Duodenal mucosa (tissue), 2 donors: ENCODE results near the gene FGFRL1.
"Not testable (repeated sequence)": the region's sequence is repeated elsewhere in the genome, so short reads cannot be mapped to it uniquely, and the experiment has no call there.

Experiments used
- H3K27ac ChIP-seq: one replicate; pipeline ENCODE4 v1.7.0; 2013; ENCODE audit warnings: low read depth, low read length
- H3K27me3 ChIP-seq, 2 donors: one replicate each; pipeline ENCODE4 v1.7.0; 2013; ENCODE audit warnings: low read length in 2 of 2, control low read depth in 1 of 2; ENCODE audit not compliant: insufficient read depth in 2 of 2, control insufficient read depth in 1 of 2
- H3K36me3 ChIP-seq, 2 donors: one replicate each; pipeline ENCODE4 v1.7.0; 2013; ENCODE audit warnings: low read length in 2 of 2, control low read depth in 1 of 2; ENCODE audit not compliant: insufficient read depth in 2 of 2, control insufficient read depth in 1 of 2
- H3K4me1 ChIP-seq, 2 donors: one replicate each; pipeline ENCODE4 v1.7.0; 2013; ENCODE audit warnings: low read length in 2 of 2, control low read depth in 1 of 2; ENCODE audit not compliant: insufficient read depth in 2 of 2, control insufficient read depth in 1 of 2
- H3K4me3 ChIP-seq, 2 donors: one replicate each; pipeline ENCODE4 v1.7.0; 2013; ENCODE audit warnings: low read length in 2 of 2, low read depth in 1 of 2
- H3K9ac ChIP-seq, 2 donors: one replicate each; pipeline ENCODE4 v1.7.0; 2013; ENCODE audit warnings: low read length in 2 of 2, low read depth in 1 of 2
- H3K9me3 ChIP-seq, 2 donors: one replicate each; pipeline ENCODE4 v1.7.0; 2013; ENCODE audit warnings: low read length in 2 of 2, control low read depth in 1 of 2; ENCODE audit not compliant: control insufficient read depth in 1 of 2

The FGFRL1 gene

DNA sequence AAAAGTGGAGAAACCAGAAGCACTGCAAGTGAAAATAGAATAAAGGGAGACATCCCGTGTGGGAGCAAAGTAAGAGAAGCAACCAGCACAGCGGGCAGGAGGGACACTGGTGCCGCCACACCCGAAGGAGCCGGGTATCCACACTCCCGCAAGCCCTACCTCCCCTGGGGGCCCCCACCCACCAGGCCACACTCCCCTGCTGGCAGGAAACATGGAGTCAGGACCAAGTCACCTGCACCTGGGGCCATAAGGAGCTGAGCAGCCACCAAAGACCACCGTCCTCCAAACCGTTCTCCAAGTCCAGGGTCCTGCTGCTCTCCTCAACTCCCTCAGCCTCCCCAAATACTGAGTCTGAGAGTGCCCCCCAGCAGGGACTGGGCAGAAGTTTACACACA, 30.5 kb downstream of the FGFRL1 start:
- H3K27me3 ChIP-seq = peaks cover 30 to 32% of the 10 kb centered on the region in 2 donors
- no peaks in the 10 kb centered on the region for H3K9me3 ChIP-seq
- peaks cover 8 to 17% of the 10 kb centered on the region in 2 donors for H3K4me1 ChIP-seq
- no peaks in the 10 kb centered on the region for H3K36me3 ChIP-seq
- no peak overlapping the region for H3K9ac ChIP-seq
- no peak overlapping the region for H3K27ac ChIP-seq
- H3K4me3 ChIP-seq = no peak overlapping the region

DNA sequence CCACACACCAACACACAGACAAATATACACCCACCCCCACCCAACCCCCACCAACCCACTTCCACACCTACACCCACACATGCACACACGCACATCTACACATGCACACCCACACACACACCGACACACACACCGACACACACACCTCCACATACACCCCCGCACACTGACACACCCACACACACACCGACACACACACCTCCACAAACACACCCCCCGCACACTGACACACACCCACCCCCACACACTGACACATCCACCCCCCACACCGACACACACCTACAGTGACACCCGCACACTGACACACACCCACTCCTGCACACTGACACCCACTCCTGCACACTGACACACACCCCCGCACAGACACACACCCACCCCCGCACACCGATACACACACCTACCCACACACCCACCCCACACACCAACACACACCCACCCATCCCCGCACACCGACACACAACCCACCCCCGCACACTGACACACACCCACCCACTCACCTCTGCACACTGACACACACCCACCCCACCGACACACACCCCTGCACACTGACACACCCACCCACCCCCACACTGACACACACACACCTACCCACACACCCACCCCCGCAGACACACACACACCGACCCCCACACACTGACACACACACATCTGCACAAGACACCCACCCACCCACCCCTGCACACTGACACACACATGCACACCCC, 31.1 kb downstream of the FGFRL1 start:
- H3K9me3 ChIP-seq = no peaks in the 10 kb centered on the region
- H3K27ac ChIP-seq = no peak overlapping the region
- H3K9ac ChIP-seq = no peak overlapping the region
- no peaks in the 10 kb centered on the region for H3K36me3 ChIP-seq
- H3K27me3 ChIP-seq = peaks cover 30 to 32% of the 10 kb centered on the region in 2 donors
- no peak overlapping the region for H3K4me3 ChIP-seq
- H3K4me1 ChIP-seq = peaks cover 13 to 23% of the 10 kb centered on the region in 2 donors

DNA sequence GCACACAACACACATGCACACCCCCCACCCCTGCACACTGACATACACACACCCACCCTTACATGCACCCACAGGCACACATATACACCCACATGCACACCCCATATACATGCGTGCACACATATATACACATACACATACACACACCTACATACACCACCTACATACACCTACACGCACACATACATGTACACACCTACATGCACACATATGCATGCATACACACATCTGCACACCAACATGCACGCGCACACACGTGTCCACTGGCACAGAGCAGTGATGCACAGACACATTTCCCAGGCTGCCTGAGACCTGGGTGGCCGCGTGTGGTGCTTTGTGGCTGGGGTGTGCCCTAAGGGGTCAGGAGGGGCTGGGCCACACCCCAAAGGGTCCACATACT, 31.7 kb downstream of the FGFRL1 start:
- Histone ChIP-seq H3K36me3 (no peaks in the 10 kb centered on the region), H3K9me3 (no peaks in the 10 kb centered on the region), H3K27ac (no peak overlapping the region), H3K4me3 (no peak overlapping the region), H3K27me3 (peaks cover 30 to 33% of the 10 kb centered on the region in 2 donors), H3K4me1 (peaks cover 14 to 27% of the 10 kb centered on the region in 2 donors), H3K9ac (no peak overlapping the region)

DNA sequence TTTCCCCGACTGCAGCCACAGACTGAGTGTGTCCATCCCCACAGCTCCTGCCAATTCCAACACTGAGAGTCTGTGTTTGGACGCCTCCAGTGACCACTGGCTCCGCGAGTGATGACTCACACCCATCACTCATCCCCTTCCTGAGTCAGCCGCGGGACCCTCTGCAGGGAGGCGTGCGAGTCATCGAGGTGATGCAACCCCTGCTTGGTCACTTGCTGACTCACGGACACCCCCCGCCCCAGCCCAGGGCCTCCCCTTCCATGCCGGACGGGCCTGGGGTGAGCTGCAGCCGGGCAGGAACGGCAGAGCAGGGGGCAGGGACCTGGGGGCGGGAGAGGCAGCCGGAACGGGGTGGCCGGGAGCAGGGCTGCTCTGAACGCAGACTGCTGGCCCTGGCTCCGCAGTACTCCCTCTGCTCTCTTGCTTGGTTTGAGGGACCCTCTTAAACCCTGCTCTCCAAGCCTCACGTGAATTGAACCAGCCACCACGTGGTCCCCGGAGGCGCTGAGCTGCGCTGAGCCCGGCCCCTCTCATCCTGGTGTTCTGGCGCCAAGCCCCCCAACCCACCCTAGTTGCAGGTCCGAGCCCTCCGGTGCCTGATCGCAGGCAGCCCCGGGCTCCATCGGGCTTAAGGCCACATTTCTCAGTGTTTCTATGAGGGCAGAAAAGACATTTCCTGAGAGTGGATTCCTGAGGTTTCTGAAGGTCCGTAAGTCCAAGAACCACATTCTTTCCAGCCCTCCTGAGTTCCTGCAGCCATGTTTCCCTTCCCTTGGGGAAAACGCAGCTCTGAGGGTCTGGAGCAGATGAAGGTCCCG, 32.4 kb downstream of the FGFRL1 start:
- Histone ChIP-seq H3K36me3 (no peaks in the 10 kb centered on the region), H3K9ac (no peak overlapping the region), H3K4me3 (no peak overlapping the region), H3K27me3 (peaks cover 30 to 37% of the 10 kb centered on the region in 2 donors), H3K27ac (no peak overlapping the region), H3K4me1 (peaks cover 14 to 27% of the 10 kb centered on the region in 2 donors), H3K9me3 (no peaks in the 10 kb centered on the region)

DNA sequence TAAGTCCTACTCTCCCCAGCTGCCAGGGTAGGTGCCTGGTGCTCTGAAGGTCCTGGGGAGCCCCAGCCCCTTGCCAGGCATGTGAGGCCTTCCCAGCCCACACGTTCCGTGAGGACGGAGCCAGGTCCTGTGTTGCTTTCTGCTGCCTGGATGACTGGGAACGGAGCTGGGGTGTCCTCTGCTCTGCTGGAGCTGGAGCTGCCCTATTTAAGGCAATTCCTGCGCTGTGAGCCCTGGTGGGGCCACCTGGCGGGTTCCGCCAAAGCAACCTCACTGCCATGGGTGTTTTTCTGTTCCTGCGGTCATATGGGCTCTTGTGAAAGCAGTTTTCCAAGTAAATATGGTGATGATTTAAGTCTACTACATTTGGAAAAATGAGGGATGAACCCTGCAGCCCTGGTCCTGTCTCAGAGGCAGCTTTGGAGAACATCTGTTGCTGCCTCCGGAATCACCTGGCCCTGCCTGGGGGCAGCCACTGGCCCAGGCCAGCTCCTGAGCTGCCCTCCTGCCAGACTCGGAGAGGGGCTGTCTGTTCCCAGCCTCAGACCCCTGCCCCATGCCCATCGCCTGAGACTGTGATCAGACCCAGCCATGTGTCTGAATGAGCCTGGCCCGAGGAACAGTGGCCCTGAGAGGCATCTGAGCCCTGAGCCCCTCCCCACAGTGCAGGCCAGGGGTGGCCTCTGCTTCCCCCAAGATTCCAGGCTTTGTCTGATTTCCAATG, 33.2 kb downstream of the FGFRL1 start:
- H3K27me3 ChIP-seq = peaks cover 30 to 43% of the 10 kb centered on the region in 2 donors
- no peak overlapping the region for H3K27ac ChIP-seq
- no peaks in the 10 kb centered on the region for H3K36me3 ChIP-seq
- no peak overlapping the region for H3K4me3 ChIP-seq
- no peak overlapping the region for H3K9ac ChIP-seq
- no peaks in the 10 kb centered on the region for H3K9me3 ChIP-seq
- H3K4me1 ChIP-seq = peaks cover 14 to 27% of the 10 kb centered on the region in 2 donors

DNA sequence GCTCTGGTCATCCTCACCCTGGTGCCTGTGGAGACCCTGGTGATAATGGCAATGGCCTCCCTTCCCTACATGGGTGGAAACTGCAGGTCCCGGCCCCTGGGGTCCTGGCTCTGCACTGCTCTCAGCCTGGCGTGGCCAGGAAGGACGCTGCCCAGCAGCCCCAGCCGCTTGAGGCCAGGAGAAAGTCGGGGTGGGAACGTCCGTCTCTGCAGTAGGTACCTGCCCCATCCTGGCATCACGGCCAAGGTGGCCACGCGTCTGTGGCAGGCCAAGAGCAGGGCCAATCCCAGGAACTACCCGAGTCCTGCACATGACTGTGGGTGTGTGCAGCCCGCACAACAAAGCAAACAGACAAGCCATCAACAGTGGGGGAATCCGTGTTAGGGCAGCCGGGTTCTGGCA, 33.8 kb downstream of the FGFRL1 start:
- Histone ChIP-seq H3K4me3 (no peak overlapping the region), H3K4me1 (peaks cover 14 to 27% of the 10 kb centered on the region in 2 donors), H3K27ac (no peak overlapping the region), H3K9me3 (no peaks in the 10 kb centered on the region), H3K36me3 (no peaks in the 10 kb centered on the region), H3K9ac (no peak overlapping the region), H3K27me3 (peaks cover 30 to 44% of the 10 kb centered on the region in 2 donors)

DNA sequence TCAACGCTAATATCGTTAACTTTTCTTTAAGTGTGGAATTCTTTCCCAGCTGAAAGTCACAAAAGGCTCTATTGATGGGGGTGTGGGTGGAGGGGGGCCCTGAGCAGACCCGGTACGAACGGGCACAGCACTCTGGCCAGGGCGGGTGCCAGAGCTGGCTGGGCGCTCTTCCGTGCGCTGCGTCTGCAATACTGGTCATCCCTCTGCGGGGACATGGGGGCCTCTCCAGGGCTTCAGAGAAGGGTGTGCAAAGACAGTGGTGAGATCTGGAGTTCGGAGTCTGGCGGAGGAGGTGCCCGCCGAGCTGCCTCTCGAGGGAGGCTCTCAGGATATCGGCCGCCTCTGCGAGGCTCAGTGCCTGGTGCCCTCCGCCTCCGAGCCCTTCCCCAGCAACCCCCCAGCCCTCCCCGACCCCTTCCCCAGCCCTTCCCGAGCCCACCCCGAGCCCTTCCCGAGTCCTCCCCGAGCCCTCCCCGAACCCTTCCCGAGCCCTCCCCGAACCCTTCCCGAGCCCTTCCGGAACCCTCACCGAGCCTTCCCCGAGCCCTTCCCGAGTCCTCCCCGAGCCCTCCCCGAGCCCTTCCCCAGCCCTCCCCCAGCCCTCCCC, 34.3 kb downstream of the FGFRL1 start:
- Histone ChIP-seq H3K9me3 (no peaks in the 10 kb centered on the region), H3K4me3 (no peak overlapping the region), H3K36me3 (no peaks in the 10 kb centered on the region), H3K4me1 (peaks cover 14 to 27% of the 10 kb centered on the region in 2 donors), H3K27ac (no peak overlapping the region), H3K27me3 (peaks cover 30 to 47% of the 10 kb centered on the region in 2 donors), H3K9ac (no peak overlapping the region)

DNA sequence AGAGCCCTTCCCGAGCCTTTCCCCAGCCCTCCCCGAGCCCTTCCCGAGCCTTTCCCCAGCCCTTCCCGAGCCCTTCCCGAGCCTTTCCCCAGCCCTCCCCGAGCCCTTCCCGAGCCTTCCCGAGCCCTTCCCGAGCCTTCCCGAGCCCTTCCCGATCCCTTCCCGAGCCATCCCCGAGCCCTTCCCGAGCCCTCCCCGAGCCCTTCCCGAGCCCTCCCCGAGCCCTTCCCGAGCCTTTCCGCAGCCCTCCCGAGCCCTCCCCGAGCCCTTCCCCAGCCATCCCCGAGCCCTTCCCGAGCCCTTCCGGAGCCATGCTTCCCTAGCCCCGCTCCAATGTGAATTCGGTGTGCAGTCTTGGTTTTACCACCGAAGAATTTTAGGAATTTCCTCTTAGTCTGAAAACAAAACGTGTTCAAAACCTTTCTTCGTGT, 35.2 kb downstream of the FGFRL1 start:
- Histone ChIP-seq H3K27me3 (peaks cover 35 to 46% of the 10 kb centered on the region in 2 donors), H3K4me3 (peak overlapping the region; percentile 46 to 52), H3K9ac (peak overlapping the region; percentile 33 to 57), H3K4me1 (peaks cover 14 to 24% of the 10 kb centered on the region in 2 donors)
- H3K27ac ChIP-seq, H3K9me3 ChIP-seq, H3K36me3 ChIP-seq: not testable (repeated sequence)

DNA sequence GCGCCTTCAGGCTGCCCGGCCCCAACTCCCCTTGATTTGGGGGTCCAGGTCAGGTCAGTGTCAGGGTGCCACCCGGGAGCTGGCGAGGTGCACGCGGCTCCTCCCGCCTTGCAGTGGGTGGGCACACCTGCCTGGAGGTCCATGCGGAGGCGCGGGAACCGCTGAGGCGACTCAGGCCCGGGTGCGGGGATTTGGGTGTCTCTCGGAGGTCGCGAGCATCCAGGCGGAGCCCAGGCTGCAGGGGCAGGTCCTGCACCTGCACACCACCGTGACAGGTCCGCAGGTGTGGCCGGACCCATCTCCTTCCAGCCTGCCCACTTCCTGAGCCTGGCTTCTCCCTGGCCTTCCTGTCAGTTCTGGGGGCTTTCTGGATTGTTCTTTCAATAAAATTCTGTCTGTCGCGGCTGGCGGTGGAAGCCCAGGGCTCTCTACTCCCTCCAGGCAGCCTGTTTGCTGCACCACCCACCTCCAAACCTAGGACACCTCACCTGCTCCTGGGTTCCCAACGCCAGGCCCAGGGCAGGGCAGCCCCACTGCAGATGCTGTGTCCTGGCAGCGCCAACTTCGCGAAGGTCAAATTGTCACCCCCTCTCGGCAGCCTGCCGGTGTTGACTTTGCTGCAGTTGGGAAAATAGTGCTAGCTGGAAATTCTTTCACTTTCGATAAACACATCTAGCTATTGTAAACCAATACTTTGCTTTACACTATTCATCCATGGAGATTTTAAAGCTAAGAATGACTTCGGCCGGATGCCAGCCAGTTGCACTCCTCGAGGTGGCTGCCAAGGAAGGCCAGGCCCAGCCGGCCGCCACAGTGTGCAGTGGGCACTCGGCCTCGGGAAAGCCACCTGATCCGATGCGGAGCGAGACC, 35.9 kb downstream of the FGFRL1 start:
- Histone ChIP-seq H3K27me3 (peaks cover 33 to 47% of the 10 kb centered on the region in 2 donors), H3K9ac (peak overlapping the region; percentile 33 to 57), H3K36me3 (no peaks in the 10 kb centered on the region), H3K4me1 (peaks cover 14 to 18% of the 10 kb centered on the region in 2 donors), H3K4me3 (peak overlapping the region; percentile 46 to 52), H3K27ac (peak overlapping the region; percentile 32), H3K9me3 (no peaks in the 10 kb centered on the region)
